Measurements from ENCODE around the gene CCDC148.

The CCDC148 gene

GRCh38 chr2:158486150-158486969 lies 29.8 kb upstream of the CCDC148 start:
- TF ChIP-seq, protein P1, sequence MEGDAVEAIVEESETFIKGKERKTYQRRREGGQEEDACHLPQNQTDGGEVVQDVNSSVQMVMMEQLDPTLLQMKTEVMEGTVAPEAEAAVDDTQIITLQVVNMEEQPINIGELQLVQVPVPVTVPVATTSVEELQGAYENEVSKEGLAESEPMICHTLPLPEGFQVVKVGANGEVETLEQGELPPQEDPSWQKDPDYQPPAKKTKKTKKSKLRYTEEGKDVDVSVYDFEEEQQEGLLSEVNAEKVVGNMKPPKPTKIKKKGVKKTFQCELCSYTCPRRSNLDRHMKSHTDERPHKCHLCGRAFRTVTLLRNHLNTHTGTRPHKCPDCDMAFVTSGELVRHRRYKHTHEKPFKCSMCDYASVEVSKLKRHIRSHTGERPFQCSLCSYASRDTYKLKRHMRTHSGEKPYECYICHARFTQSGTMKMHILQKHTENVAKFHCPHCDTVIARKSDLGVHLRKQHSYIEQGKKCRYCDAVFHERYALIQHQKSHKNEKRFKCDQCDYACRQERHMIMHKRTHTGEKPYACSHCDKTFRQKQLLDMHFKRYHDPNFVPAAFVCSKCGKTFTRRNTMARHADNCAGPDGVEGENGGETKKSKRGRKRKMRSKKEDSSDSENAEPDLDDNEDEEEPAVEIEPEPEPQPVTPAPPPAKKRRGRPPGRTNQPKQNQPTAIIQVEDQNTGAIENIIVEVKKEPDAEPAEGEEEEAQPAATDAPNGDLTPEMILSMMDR (IDR thresholded peaks at IDR 0.05; ENCODE audit: low read depth, low read length): no peak
- no peak for TF ChIP-seq POLR2A (IDR thresholded peaks at IDR 0.05; ENCODE audit: extremely low read depth, insufficient read length)
- no peak for DNase-seq (ENCODE audit: low read depth)
- no peak overlapping the region for H3K4me3 ChIP-seq (ENCODE audit: low read depth, low read length)

GRCh38 chr2:158484892-158485556 lies 28.5 kb upstream of the CCDC148 start:
- H3K4me3 ChIP-seq (ENCODE audit: low read depth, low read length): no peak overlapping the region
- TF ChIP-seq, protein P2, sequence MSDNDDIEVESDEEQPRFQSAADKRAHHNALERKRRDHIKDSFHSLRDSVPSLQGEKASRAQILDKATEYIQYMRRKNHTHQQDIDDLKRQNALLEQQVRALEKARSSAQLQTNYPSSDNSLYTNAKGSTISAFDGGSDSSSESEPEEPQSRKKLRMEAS (IDR thresholded peaks at IDR 0.05; ENCODE audit: low read depth, low read length): no peak
- no peak for TF ChIP-seq MYC (IDR thresholded peaks at IDR 0.05; ENCODE audit: low read depth, low read length)
- TF ChIP-seq POLR2A (IDR thresholded peaks at IDR 0.05; ENCODE audit: extremely low read depth, insufficient read length): no peak
- TF ChIP-seq, protein P1 (IDR thresholded peaks at IDR 0.05; ENCODE audit: low read depth, low read length): no peak

GRCh38 chr2:158482594-158482993 lies 26.0 kb upstream of the CCDC148 start:
- TF ChIP-seq, protein P2 (IDR thresholded peaks at IDR 0.05; ENCODE audit: low read depth, low read length): no peak
- TF ChIP-seq, protein P1 (IDR thresholded peaks at IDR 0.05; ENCODE audit: low read depth, low read length): no peak
- TF ChIP-seq POLR2A (IDR thresholded peaks at IDR 0.05; ENCODE audit: extremely low read depth, insufficient read length) (no peak), MYC (IDR thresholded peaks at IDR 0.05; ENCODE audit: low read depth, low read length) (no peak)

More at GRCh38 chr2:158484892-158485556, 28.5 kb upstream of the CCDC148 start:
- DNase-seq (ENCODE audit: low read depth): no peak

DNA sequence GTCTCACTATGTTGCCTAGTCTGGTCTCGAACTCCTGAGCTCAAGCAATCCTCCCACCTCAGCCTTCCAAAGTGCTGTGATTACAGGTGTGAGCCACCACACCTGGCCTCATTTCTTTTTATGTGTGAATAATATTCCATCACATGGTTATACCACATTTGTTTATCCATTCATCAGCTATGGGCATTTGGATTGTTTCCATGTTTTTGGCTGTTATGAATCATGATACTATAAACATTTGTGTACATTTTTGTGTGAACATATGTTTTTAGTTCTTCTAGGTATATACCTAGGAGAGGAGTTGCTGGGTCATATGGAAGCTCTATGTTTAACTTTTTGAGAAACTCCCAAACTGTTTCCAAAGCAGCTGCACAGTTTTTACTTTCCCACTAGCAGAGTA lies 24.6 kb upstream of the CCDC148 start:
- DNase-seq (ENCODE audit: low read depth): no peak
- TF ChIP-seq POLR2A (IDR thresholded peaks at IDR 0.05; ENCODE audit: extremely low read depth, insufficient read length): no peak
- H3K4me3 ChIP-seq (ENCODE audit: low read depth, low read length): no peak overlapping the region

More at GRCh38 chr2:158482594-158482993, 26.0 kb upstream of the CCDC148 start:
- DNase-seq (ENCODE audit: low read depth): peak; percentile 12
- H3K4me3 ChIP-seq (ENCODE audit: low read depth, low read length): no peak overlapping the region

DNA sequence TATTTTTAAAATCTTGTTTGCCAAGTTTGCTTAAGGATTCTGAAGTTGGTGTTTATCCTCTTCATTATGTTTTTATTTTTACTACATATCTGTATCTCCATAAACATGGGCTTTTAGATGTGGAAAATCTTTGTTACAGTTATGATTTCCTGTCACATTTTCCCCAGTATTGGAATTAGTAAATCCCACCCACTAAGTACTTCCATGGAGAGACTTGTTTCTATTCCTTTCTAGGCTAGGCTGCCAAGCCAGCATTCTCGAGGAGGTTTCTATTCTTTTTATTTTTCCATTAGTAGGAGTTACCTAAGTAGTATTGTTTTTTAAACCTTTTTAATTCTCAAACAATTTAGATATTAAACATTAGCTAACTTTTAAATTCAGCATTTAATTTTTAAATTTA lies 22.3 kb upstream of the CCDC148 start:
- no peak overlapping the region for H3K4me3 ChIP-seq (ENCODE audit: low read depth, low read length)
- no peak for TF ChIP-seq MYC (IDR thresholded peaks at IDR 0.05; ENCODE audit: low read depth, low read length)
- TF ChIP-seq, protein P2 (IDR thresholded peaks at IDR 0.05; ENCODE audit: low read depth, low read length): no peak
- no peak for TF ChIP-seq POLR2A (IDR thresholded peaks at IDR 0.05; ENCODE audit: extremely low read depth, insufficient read length)
- TF ChIP-seq, protein P1 (IDR thresholded peaks at IDR 0.05; ENCODE audit: low read depth, low read length): no peak

GRCh38 chr2:158478237-158478636 lies 21.7 kb upstream of the CCDC148 start:
- no peak overlapping the region for H3K4me3 ChIP-seq (ENCODE audit: low read depth, low read length)
- TF ChIP-seq MYC (IDR thresholded peaks at IDR 0.05; ENCODE audit: low read depth, low read length) (no peak), POLR2A (IDR thresholded peaks at IDR 0.05; ENCODE audit: extremely low read depth, insufficient read length) (no peak)
- TF ChIP-seq, protein P1 (IDR thresholded peaks at IDR 0.05; ENCODE audit: low read depth, low read length): no peak
- TF ChIP-seq, protein P2 (IDR thresholded peaks at IDR 0.05; ENCODE audit: low read depth, low read length): no peak
- DNase-seq (ENCODE audit: low read depth): no peak

More for the DNA sequence above, 22.3 kb upstream of the CCDC148 start:
- no peak for DNase-seq (ENCODE audit: low read depth)

Measured in NB4 (cell line).